HG03064 (cell line): ENCODE data around the gene ZNF579.
"Not testable (repeated sequence)": the region's sequence is repeated elsewhere in the genome, so short reads cannot be mapped to it uniquely, and the experiment has no call there.

Experiments used
- ATAC-seq: cut with Tn5 transposase; IDR thresholded peaks from one replicate; pipeline ENCODE4 v1.9.1; 2021; ENCODE audit warnings: low read depth; ENCODE audit not compliant: unreplicated experiment

The ZNF579 gene

GRCh38 chr19:55578031-55578760 lies 2.5 kb downstream of the ZNF579 start:
- no peak for ATAC-seq

- no peak for ATAC-seq
Observed at GRCh38 chr19:55576746-55577145, 3.9 kb downstream of the ZNF579 start.

GRCh38 chr19:55573929-55574328 lies 6.7 kb downstream of the ZNF579 start:
- not testable (repeated sequence) for ATAC-seq

- ATAC-seq = not testable (repeated sequence)
Observed at GRCh38 chr19:55569477-55569876, 11.2 kb downstream of the ZNF579 start.

- ATAC-seq = no peak
Observed at GRCh38 chr19:55567708-55568328, 12.8 kb downstream of the ZNF579 start.

- no peak for ATAC-seq
Observed at GRCh38 chr19:55566823-55567222, 13.8 kb downstream of the ZNF579 start.

- no peak for ATAC-seq
Observed at GRCh38 chr19:55563261-55563690, 17.4 kb downstream of the ZNF579 start.

GRCh38 chr19:55559684-55560083 lies 21.0 kb downstream of the ZNF579 start:
- ATAC-seq = no peak

- ATAC-seq = no peak
Observed at GRCh38 chr19:55554741-55555152, 25.9 kb downstream of the ZNF579 start.

- ATAC-seq = no peak
Observed at GRCh38 chr19:55554302-55554701, 26.3 kb downstream of the ZNF579 start.

GRCh38 chr19:55553217-55554182 lies 27.1 kb downstream of the ZNF579 start:
- ATAC-seq = no peak

- ATAC-seq = no peak
Observed at GRCh38 chr19:55552620-55553019, 28.0 kb downstream of the ZNF579 start.

GRCh38 chr19:55552206-55552605 lies 28.4 kb downstream of the ZNF579 start:
- ATAC-seq = no peak

GRCh38 chr19:55550321-55550650 lies 30.4 kb downstream of the ZNF579 start:
- ATAC-seq = no peak

- ATAC-seq = no peak
Observed at GRCh38 chr19:55549500-55550320, 30.9 kb downstream of the ZNF579 start.

- ATAC-seq = no peak
Observed at GRCh38 chr19:55546822-55547614, 33.6 kb downstream of the ZNF579 start.

GRCh38 chr19:55546011-55546410 lies 34.6 kb downstream of the ZNF579 start:
- no peak for ATAC-seq

GRCh38 chr19:55545443-55545842 lies 35.2 kb downstream of the ZNF579 start, which contains the start of gene SBK3:
Gene SBK3 (minus strand): TSS chr19:55545543. CDS start chr19:55545543, 0 bp downstream.
- ATAC-seq = no peak

- ATAC-seq = no peak
Observed at GRCh38 chr19:55544776-55545439, 35.7 kb downstream of the ZNF579 start.
